ENCODE results near the gene ANAPC5. TPM values are rescaled to one million over a fixed set of nuclear protein-coding genes. Genes with fewer than 3 reads are reported as not detected.

The ANAPC5 gene
- polyA plus RNA-seq, 1 experiment = 194 TPM

DNA sequence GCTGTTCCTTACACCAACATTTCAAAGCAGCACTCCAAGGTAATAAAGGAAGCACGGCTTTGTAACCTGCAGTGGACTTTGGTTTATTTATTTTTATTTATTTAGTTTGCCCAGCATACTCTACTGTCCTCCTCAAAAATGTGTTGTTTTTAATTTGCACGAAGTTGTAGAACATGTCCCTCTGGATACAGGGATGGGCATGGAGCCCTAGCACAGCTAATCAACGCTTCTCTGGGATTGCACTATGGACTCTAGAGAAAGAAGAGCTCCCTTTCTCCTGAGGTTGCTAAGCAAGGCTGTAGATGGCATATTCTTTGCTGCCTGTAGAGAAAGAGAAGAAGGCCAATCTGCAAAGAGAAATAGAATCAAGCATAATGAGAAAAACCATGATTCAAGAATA lies 5.9 kb upstream of the ANAPC5 start:
- Histone ChIP-seq H3K36me3 (ENCODE audit: control insufficient read depth, insufficient read depth, low read length) (no peaks in the 10 kb centered on the region), H3K27me3 (ENCODE audit: control insufficient read depth, insufficient read depth, low read length) (no peaks in the 10 kb centered on the region; the same call in 1 of the 2 replicates), H3K4me3 (ENCODE audit: low read depth, low read length) (no peak overlapping the region)
- TF ChIP-seq, protein P1, sequence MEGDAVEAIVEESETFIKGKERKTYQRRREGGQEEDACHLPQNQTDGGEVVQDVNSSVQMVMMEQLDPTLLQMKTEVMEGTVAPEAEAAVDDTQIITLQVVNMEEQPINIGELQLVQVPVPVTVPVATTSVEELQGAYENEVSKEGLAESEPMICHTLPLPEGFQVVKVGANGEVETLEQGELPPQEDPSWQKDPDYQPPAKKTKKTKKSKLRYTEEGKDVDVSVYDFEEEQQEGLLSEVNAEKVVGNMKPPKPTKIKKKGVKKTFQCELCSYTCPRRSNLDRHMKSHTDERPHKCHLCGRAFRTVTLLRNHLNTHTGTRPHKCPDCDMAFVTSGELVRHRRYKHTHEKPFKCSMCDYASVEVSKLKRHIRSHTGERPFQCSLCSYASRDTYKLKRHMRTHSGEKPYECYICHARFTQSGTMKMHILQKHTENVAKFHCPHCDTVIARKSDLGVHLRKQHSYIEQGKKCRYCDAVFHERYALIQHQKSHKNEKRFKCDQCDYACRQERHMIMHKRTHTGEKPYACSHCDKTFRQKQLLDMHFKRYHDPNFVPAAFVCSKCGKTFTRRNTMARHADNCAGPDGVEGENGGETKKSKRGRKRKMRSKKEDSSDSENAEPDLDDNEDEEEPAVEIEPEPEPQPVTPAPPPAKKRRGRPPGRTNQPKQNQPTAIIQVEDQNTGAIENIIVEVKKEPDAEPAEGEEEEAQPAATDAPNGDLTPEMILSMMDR (IDR thresholded peaks at IDR 0.05; ENCODE audit: insufficient read depth, low read depth, low read length) = no peak
- CTCF ChIA-PET = no interaction called here
- DNase-seq (ENCODE audit: low read depth) = no peak
- POLR2A ChIA-PET = no interaction called here

DNA sequence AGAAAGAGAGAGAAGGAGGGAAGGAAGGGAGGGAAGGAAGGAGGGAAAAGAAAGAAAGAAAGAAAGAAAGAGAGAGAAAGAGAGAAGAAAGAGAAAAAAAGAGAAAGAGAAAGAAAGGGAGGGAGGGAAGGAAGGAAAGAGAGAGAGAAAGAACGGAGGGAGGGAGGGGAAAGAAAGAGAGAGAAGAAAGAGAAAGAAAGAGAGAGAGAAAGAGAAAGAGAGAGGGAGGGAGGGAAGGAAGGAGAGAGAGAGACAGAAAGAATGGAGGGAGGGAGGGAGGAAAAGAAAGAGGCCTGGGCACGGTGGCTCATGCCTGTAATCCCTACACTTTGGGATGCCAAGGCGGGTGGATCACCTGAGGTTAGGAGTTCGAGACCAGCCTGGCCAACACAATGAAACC lies 5.1 kb upstream of the ANAPC5 start:
- Histone ChIP-seq H3K4me3 (ENCODE audit: low read depth, low read length) (no peak overlapping the region), H3K27me3 (ENCODE audit: control insufficient read depth, insufficient read depth, low read length) (no peaks in the 10 kb centered on the region; the same call in 1 of the 2 replicates), H3K36me3 (ENCODE audit: control insufficient read depth, insufficient read depth, low read length) (no peaks in the 10 kb centered on the region)
- DNase-seq (ENCODE audit: low read depth) = no peak
- CTCF ChIA-PET = no interaction called here
- TF ChIP-seq, protein P1 (IDR thresholded peaks at IDR 0.05; ENCODE audit: insufficient read depth, low read depth, low read length) = no peak
- POLR2A ChIA-PET = no interaction called here

DNA sequence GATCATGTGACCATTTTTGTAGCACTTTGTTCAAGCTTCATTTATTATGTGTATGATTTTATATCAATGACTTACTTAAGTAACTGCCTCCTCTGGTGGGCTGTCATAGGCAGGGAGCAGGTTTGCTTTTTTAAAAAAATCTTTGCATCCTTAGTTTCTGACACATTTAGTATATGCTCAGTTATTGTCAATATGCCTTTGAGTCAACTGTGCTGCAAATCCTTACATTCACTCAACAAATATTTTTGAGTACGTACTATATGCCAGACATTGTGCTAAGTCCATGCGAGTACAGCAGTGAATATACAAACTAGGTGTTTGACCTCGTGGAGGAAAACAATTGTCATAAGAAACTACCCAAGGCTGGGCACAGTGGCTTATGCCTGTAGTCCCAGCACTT lies 4.4 kb upstream of the ANAPC5 start:
- H3K36me3 ChIP-seq (ENCODE audit: control insufficient read depth, insufficient read depth, low read length) = no peaks in the 10 kb centered on the region
- H3K27me3 ChIP-seq (ENCODE audit: control insufficient read depth, insufficient read depth, low read length) = no peaks in the 10 kb centered on the region; the same call in 1 of the 2 replicates
- TF ChIP-seq, protein P1 (IDR thresholded peaks at IDR 0.05; ENCODE audit: insufficient read depth, low read depth, low read length) = no peak
- ChIA-PET POLR2A (no interaction called here), CTCF (no interaction called here)
- no peak overlapping the region for H3K4me3 ChIP-seq (ENCODE audit: low read depth, low read length)
- DNase-seq (ENCODE audit: low read depth) = no peak

DNA sequence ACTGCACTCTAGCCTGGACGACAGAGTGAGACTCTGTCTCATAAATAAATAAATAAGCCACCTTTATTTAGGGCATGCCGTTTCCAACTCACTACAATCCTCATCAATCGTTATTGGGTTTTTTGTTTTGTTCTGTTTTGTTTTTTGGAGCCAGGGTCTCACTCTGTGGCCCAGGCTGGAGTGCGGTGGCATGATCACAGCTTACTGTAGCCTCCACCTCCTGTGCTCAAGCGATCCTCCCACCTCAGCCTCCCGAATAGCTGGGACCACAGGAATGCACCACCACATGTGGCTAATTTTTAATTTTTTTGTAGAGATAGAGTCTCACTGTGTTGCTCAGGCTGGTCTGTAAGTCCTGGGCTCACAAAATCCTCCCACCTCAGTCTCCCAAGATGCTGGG lies 3.6 kb upstream of the ANAPC5 start:
- TF ChIP-seq, protein P1 (IDR thresholded peaks at IDR 0.05; ENCODE audit: insufficient read depth, low read depth, low read length) = no peak
- ChIA-PET CTCF (interaction anchor here (1.9 kb wide), 1 partner anchor 8 kb away, joined by 6 read pairs; no protein-coding TSS in a partner anchor), POLR2A (no interaction called here)
- Histone ChIP-seq H3K36me3 (ENCODE audit: control insufficient read depth, insufficient read depth, low read length) (no peaks in the 10 kb centered on the region), H3K4me3 (ENCODE audit: low read depth, low read length) (no peak overlapping the region), H3K27me3 (ENCODE audit: control insufficient read depth, insufficient read depth, low read length) (no peaks in the 10 kb centered on the region)
- DNase-seq (ENCODE audit: low read depth) = no peak

DNA sequence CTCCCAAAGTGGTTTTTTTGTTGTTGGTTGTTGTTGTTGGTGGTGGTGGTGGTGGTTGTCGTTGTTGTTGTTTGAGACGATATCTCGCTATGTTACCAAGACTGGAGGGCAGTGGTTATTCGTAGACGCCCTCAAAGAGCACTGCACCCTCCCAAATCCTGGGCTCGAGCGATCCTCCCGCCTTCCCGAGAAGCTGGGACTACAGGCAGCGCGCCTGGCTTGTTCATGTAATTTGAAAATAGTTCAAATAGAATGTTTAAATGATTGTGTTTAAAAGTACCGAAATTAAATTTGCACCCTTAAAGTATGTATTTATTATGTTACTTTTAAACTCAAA lies 439 bp upstream of the ANAPC5 start:
- ChIA-PET POLR2A (interaction anchor here (0.5 to 0.6 kb wide), 3 partner anchors 96 to 787 kb away, joined by 3 to 7 read pairs (median 3); no protein-coding TSS in a partner anchor), CTCF (interaction anchor here (1.3 to 4.0 kb wide), 4 partner anchors 13 to 91 kb away, joined by 4 to 17 read pairs (median 4); no protein-coding TSS in a partner anchor)
- TF ChIP-seq, protein P1 (IDR thresholded peaks at IDR 0.05; ENCODE audit: insufficient read depth, low read depth, low read length) = no peak
- Histone ChIP-seq H3K4me3 (ENCODE audit: low read depth, low read length) (peak overlapping the region; percentile 91), H3K36me3 (ENCODE audit: control insufficient read depth, insufficient read depth, low read length) (no peaks in the 10 kb centered on the region), H3K27me3 (ENCODE audit: control insufficient read depth, insufficient read depth, low read length) (no peaks in the 10 kb centered on the region)
- DNase-seq (ENCODE audit: low read depth) = peak; percentile 21

Data from BJ (cell line).